Fibroblast of mammary gland (primary cell): ENCODE results near the gene RYR2.

ENCODE experiments used
- DNase-seq: peaks from one replicate; pipeline ENCODE4 v3.0.0-alpha.2; 2010; ENCODE audit warnings: low read depth
- H3K4me3 ChIP-seq: 2 replicates; pipeline ENCODE4 v1.5.1; 2011; ENCODE audit warnings: low read depth, mild to moderate bottlenecking, low read length, moderate library complexity; ENCODE audit not compliant: control insufficient read depth
- TF ChIP-seq, protein P1 (sequence below): conservative IDR thresholded peaks from 2 replicates; pipeline ENCODE4 v1.5.1; 2011; ENCODE audit warnings: low read depth, low read length, inconsistent platforms; ENCODE audit not compliant: control insufficient read depth, insufficient read depth

The RYR2 gene

GRCh38 chr1:237074371-237075117 is 32.6 kb downstream of the RYR2 start:
- no peak for DNase-seq
- no peak overlapping the region for H3K4me3 ChIP-seq
- TF ChIP-seq, protein P1, sequence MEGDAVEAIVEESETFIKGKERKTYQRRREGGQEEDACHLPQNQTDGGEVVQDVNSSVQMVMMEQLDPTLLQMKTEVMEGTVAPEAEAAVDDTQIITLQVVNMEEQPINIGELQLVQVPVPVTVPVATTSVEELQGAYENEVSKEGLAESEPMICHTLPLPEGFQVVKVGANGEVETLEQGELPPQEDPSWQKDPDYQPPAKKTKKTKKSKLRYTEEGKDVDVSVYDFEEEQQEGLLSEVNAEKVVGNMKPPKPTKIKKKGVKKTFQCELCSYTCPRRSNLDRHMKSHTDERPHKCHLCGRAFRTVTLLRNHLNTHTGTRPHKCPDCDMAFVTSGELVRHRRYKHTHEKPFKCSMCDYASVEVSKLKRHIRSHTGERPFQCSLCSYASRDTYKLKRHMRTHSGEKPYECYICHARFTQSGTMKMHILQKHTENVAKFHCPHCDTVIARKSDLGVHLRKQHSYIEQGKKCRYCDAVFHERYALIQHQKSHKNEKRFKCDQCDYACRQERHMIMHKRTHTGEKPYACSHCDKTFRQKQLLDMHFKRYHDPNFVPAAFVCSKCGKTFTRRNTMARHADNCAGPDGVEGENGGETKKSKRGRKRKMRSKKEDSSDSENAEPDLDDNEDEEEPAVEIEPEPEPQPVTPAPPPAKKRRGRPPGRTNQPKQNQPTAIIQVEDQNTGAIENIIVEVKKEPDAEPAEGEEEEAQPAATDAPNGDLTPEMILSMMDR = no peak

DNA sequence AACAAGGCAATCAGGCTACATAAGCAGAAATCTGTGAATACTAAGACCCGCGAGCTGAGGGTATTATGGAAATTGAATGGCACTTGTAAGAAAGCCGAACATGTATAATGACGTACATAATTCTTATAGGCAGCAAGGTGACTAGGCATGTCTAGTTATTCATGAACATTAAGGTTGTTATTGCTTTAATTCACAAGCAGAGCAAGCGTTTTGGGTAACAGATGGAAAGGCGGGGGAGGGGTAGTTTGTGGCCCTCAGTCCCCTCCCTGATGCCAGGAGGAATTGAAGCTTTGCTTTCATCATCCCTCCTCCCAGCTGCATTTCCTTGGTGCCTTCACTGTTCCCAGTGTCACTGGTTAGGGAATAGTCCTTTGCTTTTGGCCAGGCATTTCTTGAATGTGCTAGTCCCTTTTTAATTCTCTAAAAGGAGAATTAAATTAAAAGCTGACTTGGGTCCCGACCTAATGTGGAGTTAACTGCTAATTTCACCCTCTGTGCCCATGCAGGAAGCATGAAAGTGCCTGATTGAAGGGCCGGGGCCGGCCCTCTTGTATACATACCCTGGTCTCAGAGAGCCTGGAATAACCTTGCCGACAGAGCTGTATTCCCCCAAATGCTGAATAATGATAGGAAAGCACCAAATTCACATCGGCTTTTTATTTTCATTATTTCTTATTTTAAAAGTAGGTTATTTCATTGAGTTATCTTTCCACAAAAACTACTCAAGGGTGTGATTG is 42.5 kb downstream of the RYR2 start:
- TF ChIP-seq, protein P1 = no peak
- DNase-seq = no peak

GRCh38 chr1:237091691-237092090 is 49.7 kb downstream of the RYR2 start:
- no peak for DNase-seq
- TF ChIP-seq, protein P1 = no peak
- H3K4me3 ChIP-seq = no peak overlapping the region

More for the DNA sequence above, 42.5 kb downstream of the RYR2 start:
- H3K4me3 ChIP-seq = no peak overlapping the region

GRCh38 chr1:237093691-237094090 is 51.7 kb downstream of the RYR2 start:
- DNase-seq = no peak
- TF ChIP-seq, protein P1 = no peak

DNA sequence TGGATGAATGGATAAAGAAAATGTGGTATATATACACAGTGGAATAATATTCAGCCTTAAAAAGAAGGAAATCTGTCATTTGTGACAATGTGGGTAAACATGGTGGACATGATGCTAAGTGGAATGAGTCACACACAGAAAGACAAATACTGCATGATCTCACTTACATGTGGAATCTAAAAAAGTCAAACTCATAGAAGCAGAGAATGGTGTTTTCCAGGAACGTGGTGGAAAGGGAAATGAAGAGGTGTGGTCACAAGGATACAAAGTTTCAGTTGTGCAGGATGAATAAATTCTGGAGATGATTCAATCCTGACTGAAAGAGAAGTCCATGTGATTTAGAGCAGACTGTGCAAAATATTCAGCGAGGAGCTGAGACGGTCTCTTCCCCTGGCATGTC is 56.6 kb downstream of the RYR2 start:
- DNase-seq = no peak
- no peak overlapping the region for H3K4me3 ChIP-seq
- TF ChIP-seq, protein P1 = no peak

More at GRCh38 chr1:237093691-237094090, 51.7 kb downstream of the RYR2 start:
- H3K4me3 ChIP-seq = no peak overlapping the region

GRCh38 chr1:237103021-237103420 is 61.0 kb downstream of the RYR2 start:
- H3K4me3 ChIP-seq = no peak overlapping the region
- no peak for DNase-seq
- TF ChIP-seq, protein P1 = no peak
